ENCODE results near the gene MB21D2.

GRCh38 chr3:192747145-192747544, 170.5 kb downstream of the MB21D2 start:
- TF ChIP-seq CTCF (IDR thresholded peaks at IDR 0.05) (no peak), NFYB (CRISPR knock-in tag; conservative IDR thresholded peaks at IDR 0.05; ENCODE audit: low read depth) (no peak), SMAD4 (CRISPR knock-in tag; IDR thresholded peaks at IDR 0.05) (no peak), CREM (CRISPR knock-in tag; IDR thresholded peaks at IDR 0.05) (no peak), USF2 (CRISPR knock-in tag; IDR thresholded peaks at IDR 0.05) (no peak)
- TF ChIP-seq, protein P1, sequence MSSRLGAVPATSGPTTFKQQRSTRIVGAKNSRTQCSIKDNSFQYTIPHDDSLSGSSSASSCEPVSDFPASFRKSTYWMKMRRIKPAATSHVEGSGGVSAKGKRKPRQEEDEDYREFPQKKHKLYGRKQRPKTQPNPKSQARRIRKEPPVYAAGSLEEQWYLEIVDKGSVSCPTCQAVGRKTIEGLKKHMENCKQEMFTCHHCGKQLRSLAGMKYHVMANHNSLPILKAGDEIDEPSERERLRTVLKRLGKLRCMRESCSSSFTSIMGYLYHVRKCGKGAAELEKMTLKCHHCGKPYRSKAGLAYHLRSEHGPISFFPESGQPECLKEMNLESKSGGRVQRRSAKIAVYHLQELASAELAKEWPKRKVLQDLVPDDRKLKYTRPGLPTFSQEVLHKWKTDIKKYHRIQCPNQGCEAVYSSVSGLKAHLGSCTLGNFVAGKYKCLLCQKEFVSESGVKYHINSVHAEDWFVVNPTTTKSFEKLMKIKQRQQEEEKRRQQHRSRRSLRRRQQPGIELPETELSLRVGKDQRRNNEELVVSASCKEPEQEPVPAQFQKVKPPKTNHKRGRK (CRISPR knock-in tag; IDR thresholded peaks at IDR 0.05; ENCODE audit: borderline replicate concordance), result no peak
- TF ChIP-seq, protein P2, sequence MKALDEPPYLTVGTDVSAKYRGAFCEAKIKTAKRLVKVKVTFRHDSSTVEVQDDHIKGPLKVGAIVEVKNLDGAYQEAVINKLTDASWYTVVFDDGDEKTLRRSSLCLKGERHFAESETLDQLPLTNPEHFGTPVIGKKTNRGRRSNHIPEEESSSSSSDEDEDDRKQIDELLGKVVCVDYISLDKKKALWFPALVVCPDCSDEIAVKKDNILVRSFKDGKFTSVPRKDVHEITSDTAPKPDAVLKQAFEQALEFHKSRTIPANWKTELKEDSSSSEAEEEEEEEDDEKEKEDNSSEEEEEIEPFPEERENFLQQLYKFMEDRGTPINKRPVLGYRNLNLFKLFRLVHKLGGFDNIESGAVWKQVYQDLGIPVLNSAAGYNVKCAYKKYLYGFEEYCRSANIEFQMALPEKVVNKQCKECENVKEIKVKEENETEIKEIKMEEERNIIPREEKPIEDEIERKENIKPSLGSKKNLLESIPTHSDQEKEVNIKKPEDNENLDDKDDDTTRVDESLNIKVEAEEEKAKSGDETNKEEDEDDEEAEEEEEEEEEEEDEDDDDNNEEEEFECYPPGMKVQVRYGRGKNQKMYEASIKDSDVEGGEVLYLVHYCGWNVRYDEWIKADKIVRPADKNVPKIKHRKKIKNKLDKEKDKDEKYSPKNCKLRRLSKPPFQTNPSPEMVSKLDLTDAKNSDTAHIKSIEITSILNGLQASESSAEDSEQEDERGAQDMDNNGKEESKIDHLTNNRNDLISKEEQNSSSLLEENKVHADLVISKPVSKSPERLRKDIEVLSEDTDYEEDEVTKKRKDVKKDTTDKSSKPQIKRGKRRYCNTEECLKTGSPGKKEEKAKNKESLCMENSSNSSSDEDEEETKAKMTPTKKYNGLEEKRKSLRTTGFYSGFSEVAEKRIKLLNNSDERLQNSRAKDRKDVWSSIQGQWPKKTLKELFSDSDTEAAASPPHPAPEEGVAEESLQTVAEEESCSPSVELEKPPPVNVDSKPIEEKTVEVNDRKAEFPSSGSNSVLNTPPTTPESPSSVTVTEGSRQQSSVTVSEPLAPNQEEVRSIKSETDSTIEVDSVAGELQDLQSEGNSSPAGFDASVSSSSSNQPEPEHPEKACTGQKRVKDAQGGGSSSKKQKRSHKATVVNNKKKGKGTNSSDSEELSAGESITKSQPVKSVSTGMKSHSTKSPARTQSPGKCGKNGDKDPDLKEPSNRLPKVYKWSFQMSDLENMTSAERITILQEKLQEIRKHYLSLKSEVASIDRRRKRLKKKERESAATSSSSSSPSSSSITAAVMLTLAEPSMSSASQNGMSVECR (CRISPR knock-in tag; IDR thresholded peaks at IDR 0.05; ENCODE audit: borderline replicate concordance), result no peak
- TF ChIP-seq, protein P3, sequence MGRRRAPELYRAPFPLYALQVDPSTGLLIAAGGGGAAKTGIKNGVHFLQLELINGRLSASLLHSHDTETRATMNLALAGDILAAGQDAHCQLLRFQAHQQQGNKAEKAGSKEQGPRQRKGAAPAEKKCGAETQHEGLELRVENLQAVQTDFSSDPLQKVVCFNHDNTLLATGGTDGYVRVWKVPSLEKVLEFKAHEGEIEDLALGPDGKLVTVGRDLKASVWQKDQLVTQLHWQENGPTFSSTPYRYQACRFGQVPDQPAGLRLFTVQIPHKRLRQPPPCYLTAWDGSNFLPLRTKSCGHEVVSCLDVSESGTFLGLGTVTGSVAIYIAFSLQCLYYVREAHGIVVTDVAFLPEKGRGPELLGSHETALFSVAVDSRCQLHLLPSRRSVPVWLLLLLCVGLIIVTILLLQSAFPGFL (CRISPR knock-in tag; IDR thresholded peaks at IDR 0.05; ENCODE audit: borderline replicate concordance), result no peak
- TF ChIP-seq, protein P4, sequence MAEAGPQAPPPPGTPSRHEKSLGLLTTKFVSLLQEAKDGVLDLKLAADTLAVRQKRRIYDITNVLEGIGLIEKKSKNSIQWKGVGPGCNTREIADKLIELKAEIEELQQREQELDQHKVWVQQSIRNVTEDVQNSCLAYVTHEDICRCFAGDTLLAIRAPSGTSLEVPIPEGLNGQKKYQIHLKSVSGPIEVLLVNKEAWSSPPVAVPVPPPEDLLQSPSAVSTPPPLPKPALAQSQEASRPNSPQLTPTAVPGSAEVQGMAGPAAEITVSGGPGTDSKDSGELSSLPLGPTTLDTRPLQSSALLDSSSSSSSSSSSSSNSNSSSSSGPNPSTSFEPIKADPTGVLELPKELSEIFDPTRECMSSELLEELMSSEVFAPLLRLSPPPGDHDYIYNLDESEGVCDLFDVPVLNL (CRISPR knock-in tag; IDR thresholded peaks at IDR 0.05; ENCODE audit: borderline replicate concordance, low read depth), result no peak

All from WTC11 (cell line).